Caki2 (cell line): ENCODE data around the gene PRKAR1A. TPM values are rescaled to one million over a fixed set of nuclear protein-coding genes. Genes with fewer than 3 reads are reported as not detected.
"Not testable (repeated sequence)": the region's sequence is repeated elsewhere in the genome, so short reads cannot be mapped to it uniquely, and the experiment has no call there.

Experiments
- DNase-seq: peaks from one replicate; pipeline ENCODE4 v3.0.0-alpha.2; 2015; ENCODE audit warnings: low read depth
- in situ Hi-C: cut with HindIII; loops from 2 replicates; pipeline ENCODE4 v1.10.0; 2016; ENCODE audit warnings: low sequenced_read_pairs, low pct_unique_long_range_greater_than_20kb, mixed read lengths
- total RNA-seq: library from RNA; depleted of rRNA; stranded (reverse); fragments of >200 nt; shearing (Covaris generic); gene quantifications from 2 replicates; pipeline ENCODE4 v1.2.3, GENCODE V29; 2014; ENCODE audit warnings: low replicate concordance; rRNA removed

PRKAR1A gene
- 127 and 161 TPM in 2 replicates for total RNA-seq

- in situ Hi-C loops, result no loop called here
- DNase-seq, result peak; percentile 95
These were observed at the start of gene PRKAR1A for GRCh38 chr17:68512247-68512959. Gene PRKAR1A, plus strand, starts transcription at chr17:68512430. Its CDS starts 2,970 bp downstream, at chr17:68515400.

- DNase-seq, result no peak
- in situ Hi-C loops, result no loop called here
These were observed 48.8 kb upstream of the PRKAR1A start for GRCh38 chr17:68463211-68464019.

GRCh38 chr17:68468334-68468733, 43.9 kb upstream of the PRKAR1A start:
- in situ Hi-C loops, result no loop called here
- no peak for DNase-seq

- no peak for DNase-seq
- in situ Hi-C loops, result no loop called here
These were observed 43.4 kb upstream of the PRKAR1A start for GRCh38 chr17:68468788-68469187.

- no peak for DNase-seq
- in situ Hi-C loops, result no loop called here
These were observed 41.3 kb upstream of the PRKAR1A start for GRCh38 chr17:68470961-68471360.

- in situ Hi-C loops, result no loop called here
- no peak for DNase-seq
These were observed 31.3 kb upstream of the PRKAR1A start for GRCh38 chr17:68480885-68481284.

GRCh38 chr17:68482576-68483041, 29.6 kb upstream of the PRKAR1A start:
- in situ Hi-C loops, result no loop called here
- DNase-seq, result no peak

GRCh38 chr17:68484458-68484857, 27.8 kb upstream of the PRKAR1A start:
- in situ Hi-C loops, result no loop called here
- DNase-seq, result no peak

- in situ Hi-C loops, result no loop called here
- DNase-seq, result no peak
These were observed 22.3 kb upstream of the PRKAR1A start for GRCh38 chr17:68489919-68490318.

- DNase-seq, result no peak
- in situ Hi-C loops, result no loop called here
These were observed 20.6 kb upstream of the PRKAR1A start for GRCh38 chr17:68491381-68492231.

GRCh38 chr17:68492394-68493054, 19.7 kb upstream of the PRKAR1A start:
- in situ Hi-C loops, DNase-seq: not testable (repeated sequence)

- in situ Hi-C loops, result no loop called here
- DNase-seq, result no peak
These were observed 17.1 kb upstream of the PRKAR1A start for GRCh38 chr17:68495081-68495480.

GRCh38 chr17:68497885-68498319, 14.3 kb upstream of the PRKAR1A start:
- in situ Hi-C loops, result no loop called here
- no peak for DNase-seq

GRCh38 chr17:68498479-68499326, 13.5 kb upstream of the PRKAR1A start:
- no peak for DNase-seq
- in situ Hi-C loops, result no loop called here

GRCh38 chr17:68499587-68499986, 12.6 kb upstream of the PRKAR1A start:
- in situ Hi-C loops, result no loop called here

GRCh38 chr17:68501074-68501473, 11.2 kb upstream of the PRKAR1A start:
- in situ Hi-C loops, result no loop called here
- no peak for DNase-seq

More at GRCh38 chr17:68499587-68499986, 12.6 kb upstream of the PRKAR1A start:
- no peak for DNase-seq

GRCh38 chr17:68505951-68506350, 6.3 kb upstream of the PRKAR1A start:
- in situ Hi-C loops, result no loop called here
- no peak for DNase-seq
